Measurements from ENCODE around the gene RTP2.

- TF ChIP-seq POLR2AphosphoS5 (IDR thresholded peaks at IDR 0.05; ENCODE audit: low read depth, low read length), result no peak
- no peak for TF ChIP-seq POLR2A (IDR thresholded peaks at IDR 0.05; ENCODE audit: low read depth, low read length)
- no peak for TF ChIP-seq TAF1 (IDR thresholded peaks at IDR 0.05; ENCODE audit: low read depth, low read length)
Measured at GRCh38 chr3:187684880-187685279, 17.5 kb downstream of the RTP2 start.
